GM19099 (cell line): ENCODE measurements around the gene SF3B6.

Source experiments
- POLR2A ChIP-seq: IDR thresholded peaks from 3 replicates; pipeline ENCODE4 v1.6.1; 2011; ENCODE audit warnings: low read depth; ENCODE audit not compliant: insufficient read length; ENCODE audit errors: extremely low read depth

Gene SF3B6

DNA sequence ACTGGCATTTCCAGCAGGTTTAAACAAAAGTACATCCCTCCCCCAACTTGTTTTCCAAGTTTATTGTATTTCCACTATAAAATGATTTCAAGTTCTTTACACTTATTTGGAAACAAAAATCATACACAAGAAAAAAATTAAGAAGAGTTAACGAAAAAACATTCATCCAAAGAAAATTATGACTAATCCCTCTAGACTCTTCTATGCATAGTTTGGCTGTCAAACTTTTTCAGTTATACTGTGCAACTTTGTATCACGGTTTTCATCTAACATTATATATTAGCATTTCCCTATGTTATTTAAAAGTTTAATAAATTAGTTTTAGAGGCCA lies 29.6 kb downstream of the SF3B6 start:
- no peak for TF ChIP-seq POLR2A

DNA sequence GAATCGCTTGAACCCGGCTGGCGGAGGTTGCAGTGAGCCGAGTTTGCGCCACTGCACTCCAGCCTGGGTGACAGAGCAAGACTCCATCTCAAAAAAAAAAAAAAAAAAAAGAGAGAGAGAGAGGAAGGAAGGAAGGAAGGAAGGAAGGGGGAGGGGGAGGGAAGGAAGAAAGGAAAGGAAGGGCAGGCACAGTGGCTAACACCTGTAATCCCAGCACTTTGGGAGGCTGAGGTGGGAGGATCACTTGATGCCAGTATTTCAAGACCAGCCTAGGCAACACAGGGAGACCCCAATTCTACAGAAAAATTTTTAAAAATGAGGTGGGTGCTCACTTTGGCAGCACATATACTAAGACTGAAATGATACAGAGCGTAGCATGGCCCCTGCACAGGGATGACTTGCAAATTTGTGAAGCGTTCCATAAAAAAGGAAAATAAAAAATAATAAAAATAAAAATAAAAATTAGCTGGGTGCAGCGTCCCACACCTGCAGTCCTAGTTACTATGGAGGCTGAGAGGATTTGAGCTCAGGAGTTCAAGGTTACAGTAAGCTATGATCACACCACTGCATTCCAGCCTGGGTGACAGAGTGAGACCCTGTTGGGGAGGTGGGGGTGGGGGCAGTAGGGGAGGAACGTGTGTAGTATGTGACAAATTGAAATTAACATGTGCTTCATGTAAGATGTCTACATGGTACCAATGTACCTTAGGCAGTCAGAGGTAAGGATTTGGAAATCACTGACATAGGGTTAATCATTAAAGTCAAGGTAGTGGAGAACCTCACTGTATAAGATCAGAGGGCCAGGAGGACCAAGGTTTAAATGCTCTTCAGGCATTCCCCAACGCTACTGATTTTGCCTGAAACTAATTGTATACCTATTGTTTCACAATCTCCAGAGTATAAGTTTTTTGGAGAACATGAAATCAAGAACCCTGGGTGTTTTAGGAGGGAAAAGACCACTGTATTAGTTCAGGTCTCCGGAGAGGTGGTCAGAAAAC lies 30.3 kb downstream of the SF3B6 start:
- TF ChIP-seq POLR2A = no peak

DNA sequence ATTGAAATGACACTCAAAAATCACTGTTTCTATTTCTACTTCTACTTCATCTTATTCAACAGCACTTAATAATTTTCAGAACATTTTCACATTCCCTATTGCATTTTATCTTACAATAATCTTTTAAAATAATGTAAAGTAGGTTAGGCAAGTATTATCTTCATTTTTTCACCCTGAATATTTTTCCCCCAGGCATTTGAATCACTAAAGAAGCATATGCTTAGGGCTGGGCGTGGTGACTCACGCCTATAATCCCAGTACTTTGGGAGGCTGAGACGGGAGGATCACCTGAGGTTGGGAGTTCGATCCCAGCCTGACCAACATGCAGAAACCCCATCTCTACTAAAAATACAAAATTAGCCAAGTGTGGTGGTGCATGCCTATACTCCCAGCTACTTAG lies 35.6 kb downstream of the SF3B6 start:
- TF ChIP-seq POLR2A = no peak

DNA sequence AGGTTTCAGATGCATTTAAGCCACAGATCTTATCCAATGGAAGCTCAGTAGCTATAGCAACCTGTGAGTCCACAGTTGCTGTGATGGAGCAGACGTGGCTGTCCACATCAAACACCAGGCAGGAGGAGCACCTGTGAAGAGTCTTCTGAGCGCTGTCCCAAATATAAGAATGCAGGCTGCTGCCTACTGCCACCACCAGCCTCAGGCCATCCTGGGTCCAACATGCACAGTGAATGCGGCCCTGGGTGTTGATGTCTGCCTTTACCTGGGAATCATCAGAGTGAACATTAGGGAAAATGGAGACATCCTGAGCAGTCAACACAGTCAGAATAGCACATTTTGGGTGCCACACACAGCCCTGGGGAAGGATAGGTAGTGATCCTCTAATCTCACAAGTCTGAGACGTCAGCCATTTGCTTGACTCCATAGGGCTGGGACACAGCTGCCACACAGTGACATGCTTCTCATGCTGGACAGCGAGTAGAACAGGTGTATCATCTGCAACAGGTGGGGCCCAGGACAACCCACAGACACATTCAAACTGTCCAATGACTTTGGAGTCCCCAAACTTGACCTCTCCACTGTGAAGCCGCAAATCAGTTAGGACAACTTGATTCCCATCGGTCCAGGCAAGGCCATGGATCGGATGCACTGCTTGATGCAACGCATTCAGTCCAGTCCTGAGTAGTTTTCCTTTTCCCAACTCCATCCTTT lies 37.2 kb downstream of the SF3B6 start:
- TF ChIP-seq POLR2A = no peak

DNA sequence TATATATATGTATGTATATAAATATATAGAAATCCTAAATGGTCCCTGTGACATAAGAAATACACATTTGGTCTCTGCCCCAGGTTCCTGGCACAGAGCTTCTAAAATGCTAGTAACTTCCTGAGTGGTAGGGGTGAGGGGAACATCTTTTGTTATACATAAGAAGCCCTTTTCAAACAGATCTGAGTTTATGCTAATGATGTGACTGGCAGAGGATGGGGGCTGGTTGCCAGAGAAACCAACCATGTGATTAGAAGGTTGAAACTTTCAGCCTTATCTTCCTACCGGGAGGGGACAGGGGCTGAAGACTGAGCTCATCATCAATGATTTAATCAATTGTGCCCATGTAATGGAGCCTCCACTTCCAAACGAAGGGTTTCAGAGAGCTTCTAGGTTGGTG lies 49.9 kb downstream of the SF3B6 start:
- no peak for TF ChIP-seq POLR2A

DNA sequence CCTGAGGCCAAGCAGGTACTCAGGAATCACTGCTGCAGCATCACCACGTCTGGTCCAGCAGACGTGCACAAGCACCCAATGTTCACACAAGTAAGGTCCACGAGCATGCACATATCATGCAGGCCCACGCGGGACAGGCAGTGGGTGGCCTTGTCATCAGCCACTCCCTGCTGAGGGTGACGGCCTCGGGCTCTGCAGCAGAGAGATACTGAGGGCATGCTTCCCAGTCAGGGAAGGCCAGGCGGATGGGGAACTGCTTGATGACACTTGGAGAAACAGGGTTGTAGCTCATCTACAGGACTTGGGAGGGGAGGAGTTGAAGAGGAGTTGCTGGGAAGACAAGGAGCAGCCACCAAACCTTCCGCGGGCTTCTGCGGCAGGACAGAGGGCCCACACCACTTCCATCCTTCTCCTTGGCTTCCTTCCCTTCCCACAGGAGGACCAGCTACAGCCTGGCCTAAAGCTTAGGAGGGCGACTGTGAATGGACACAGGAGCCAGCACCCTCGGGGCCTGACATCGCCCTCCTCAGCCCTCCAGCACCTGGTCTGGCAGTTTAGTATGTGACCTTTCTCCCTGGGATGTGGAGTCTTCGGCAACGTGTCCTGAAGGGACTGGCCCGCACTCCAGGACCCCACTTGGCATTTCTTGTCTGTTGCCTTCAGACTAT lies 51.0 kb downstream of the SF3B6 start:
- no peak for TF ChIP-seq POLR2A

DNA sequence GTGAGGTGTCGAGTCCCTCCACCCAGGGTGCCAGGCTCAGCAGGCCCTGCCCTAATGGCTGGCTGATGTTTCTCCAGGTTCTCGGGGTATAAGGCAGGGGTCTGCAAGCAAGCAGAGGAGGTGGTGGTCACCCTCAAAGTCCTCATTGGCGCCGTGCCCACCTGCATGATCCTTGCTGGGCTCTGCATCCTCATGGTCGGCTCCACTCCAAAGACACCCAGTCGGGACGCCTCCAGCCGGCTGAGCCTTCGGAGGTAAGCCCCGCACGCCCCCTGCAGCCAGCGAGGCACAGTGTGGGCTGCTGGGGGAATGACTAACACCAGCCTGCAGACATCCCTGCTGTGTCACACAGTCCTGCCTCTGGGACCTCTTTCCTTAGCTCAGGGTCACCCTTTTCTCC lies 52.1 kb downstream of the SF3B6 start:
- no peak for TF ChIP-seq POLR2A

DNA sequence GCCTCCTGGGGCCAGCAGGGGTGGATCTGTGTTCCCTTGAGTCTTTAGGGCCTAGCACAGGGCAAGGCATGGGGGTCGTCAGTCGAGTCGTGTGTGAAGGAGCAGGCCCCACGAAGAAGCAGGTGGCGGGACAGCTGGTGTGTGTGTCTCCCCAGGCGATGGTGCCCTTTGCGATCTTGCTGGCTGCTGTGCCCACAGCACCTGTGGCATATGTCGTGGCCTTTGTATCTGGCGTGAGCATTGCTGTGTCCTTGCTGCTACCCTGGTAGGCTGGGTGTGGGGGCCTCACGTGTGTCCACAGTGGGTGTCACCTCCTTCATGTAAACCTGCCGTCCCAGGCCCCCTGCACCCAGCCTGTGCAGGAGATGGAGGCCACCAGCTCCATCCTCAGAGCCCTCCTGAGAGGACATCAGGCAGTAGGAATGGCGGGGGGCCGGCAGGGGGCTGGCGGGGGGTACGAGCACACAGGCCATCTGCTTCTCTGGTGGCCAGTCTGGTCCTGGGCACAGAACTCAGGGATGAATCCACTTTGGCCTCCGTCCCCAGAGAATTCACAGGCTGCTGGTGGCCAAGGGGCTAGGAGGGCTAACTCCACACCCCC lies 53.1 kb downstream of the SF3B6 start:
- no peak for TF ChIP-seq POLR2A

DNA sequence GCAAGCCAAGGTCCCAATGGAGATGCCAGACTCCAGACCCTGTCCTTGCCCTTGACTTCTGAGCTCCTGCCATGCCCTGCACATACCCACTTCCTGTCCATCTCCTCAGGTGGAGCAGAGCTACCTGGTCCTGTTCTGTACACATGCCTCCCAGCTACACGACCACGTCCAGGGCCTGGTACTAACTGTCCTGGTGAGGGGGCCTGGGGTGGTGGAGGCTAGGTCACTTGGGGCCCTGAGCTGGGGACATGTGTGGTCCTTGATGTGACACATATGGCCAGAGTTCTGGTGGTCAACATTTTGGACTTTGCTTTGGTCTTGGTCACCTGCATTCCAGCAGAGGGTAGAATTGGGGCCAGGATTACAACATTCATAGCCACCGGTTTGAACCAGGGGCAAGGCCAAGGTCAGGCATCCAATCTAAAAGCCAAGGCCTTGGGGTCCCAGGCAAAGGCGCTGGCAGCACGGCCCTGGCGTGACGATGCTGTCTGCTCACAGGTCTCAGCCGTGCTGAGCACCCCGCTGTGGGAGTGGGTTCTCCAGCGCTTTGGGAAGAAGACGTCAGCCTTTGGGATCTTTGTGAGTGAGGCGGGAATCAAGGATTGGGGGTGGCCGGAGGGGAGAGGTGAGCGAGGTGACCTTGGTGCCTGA lies 53.7 kb downstream of the SF3B6 start:
- no peak for TF ChIP-seq POLR2A

DNA sequence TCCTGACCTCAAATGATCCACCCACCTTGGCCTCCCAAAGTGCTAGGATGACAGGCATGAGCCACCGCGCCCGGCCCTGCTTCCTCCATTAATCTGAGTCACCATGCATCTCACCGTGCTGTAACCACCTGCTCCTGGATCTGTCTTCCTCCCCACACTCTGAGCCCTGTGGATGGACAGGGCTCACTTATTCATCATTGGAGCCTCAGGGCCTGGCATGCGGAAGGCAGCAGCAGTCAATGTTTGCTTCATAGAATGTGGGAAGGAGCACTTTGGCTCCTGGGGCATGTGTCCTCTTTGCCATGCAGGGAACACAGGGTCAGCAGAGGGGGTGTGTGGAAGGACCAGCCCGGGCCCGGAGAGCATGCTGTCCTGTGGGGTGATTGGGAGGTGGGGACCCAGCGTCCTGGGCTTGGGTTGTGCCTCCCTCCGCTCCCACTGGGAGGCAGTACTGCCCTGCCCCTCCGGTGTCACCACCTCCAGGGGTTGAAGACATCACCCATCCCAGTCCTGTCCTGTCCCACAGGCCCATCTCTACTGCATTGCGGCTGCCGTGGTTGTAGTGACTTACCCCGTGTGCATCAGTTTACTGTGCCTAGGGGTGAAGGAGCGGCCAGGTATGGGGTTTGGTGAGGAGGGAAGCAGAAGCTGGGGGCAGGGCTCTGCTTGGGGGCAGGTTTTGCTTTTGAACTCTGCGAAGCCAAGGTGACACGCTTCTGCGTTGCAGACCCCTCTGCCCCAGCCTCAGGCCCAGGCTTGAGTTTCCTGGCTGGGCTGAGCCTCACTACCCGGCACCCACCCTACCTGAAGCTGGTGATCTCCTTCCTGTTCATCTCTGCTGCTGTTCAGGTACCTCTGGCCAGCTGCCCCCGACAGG lies 54.8 kb downstream of the SF3B6 start:
- no peak for TF ChIP-seq POLR2A

DNA sequence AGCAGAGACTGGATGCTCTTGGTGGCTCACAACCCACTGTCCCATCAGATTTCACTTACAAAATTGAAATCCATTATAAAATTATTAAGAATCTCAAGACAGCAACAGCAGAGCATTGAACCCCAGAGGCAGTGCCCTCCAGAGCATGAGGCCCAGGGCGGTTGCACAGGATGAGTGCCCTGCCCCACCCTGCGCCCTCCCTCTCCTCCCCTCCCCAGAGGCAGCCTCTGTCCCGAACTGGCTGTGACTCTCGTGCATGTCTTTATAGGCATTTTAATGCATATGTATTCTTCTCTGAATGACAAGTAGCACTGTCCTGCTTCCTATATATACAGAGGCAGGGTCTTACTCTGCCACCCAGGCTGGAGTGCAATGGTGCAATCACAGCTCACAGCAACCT lies 55.9 kb downstream of the SF3B6 start:
- no peak for TF ChIP-seq POLR2A

DNA sequence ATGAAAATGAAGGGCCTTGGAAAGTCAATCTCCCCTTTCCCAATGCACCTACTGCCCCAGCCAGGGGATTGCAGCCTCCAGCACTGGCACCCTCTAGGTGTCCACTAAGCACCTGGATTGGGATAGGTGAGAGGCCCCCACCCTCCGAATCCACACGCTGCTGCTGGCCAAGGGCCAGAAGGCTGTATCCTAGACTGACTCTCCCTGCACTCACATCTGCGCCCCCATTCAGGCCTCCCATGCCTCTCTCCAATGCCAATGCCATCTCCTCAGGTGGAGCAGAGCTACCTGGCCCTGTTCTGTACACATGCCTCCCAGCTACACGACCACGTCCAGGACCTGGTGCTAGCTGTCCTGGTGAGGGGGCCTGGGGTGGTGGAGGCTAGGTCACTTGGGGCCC lies 56.4 kb downstream of the SF3B6 start:
- TF ChIP-seq POLR2A = no peak

DNA sequence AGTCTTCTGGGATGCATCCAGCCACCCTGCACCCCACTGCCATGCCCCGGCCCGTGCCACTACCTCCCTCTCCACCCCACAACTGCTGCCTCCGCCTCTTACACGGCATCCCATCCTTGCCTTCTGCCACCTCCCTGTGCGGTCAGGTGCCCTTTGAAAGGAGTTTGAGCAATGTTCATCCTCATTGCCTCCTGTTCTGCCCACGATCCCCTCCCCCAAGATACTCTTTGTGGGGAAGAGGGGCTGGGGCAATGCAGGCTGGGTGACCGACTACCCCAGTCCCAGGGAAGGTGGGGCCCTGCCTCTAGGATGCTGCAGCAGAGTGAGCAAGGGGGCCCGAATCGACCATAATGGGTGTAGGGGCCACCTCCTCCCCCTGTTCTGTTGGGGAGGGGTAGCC lies 57.9 kb downstream of the SF3B6 start:
- no peak for TF ChIP-seq POLR2A

DNA sequence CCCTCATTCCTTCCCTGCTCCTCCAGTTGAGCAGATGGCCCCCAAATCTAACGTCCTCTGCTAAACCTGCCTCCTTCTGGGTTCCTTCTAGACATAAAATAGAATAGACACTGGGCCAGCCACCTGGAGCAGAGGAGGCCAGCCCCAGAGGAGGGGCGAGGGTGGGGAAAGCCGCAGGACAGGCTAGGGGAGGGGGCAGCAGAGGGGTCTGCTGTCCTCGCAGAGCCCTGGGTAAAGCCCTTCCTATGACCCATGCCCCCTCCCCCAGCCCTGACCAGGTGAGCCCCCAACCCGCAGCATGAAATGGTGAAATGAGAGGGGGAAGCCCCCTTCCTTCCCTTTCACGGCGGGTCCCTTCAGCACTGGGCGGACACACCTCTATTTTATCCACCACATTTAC lies 58.4 kb downstream of the SF3B6 start:
- TF ChIP-seq POLR2A = no peak
